IPS-NIHi7 (cell line): ENCODE results near the gene KCNT2.
"Not testable (repeated sequence)": the region's sequence is repeated elsewhere in the genome, so short reads cannot be mapped to it uniquely, and the experiment has no call there.

Experiments used
- DNase-seq: peaks from one replicate; pipeline ENCODE4 v3.0.0; 2012; ENCODE audit warnings: mixed read lengths; ENCODE audit errors: extremely low spot score

The KCNT2 gene

DNA sequence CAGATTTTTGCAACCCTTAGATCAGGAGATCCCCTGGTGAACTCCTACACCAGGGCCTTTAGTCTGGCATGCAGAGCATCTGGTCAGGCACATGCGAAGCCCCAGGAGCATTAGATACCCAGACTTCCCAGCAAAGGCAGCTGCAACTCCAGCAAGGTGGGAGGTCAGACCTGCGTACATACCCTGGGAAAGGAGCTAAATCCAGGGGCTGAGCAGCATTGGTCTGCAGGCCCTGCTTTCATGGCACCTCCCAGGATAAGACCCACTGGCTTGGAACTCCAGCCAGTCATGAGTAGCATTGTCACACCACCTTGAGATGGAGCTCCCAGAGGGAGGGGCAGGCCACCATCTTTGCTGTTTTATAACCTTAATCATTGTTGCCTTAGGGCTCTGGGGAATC lies 92.3 kb downstream of the KCNT2 start:
- DNase-seq, result peak; percentile 11

DNA sequence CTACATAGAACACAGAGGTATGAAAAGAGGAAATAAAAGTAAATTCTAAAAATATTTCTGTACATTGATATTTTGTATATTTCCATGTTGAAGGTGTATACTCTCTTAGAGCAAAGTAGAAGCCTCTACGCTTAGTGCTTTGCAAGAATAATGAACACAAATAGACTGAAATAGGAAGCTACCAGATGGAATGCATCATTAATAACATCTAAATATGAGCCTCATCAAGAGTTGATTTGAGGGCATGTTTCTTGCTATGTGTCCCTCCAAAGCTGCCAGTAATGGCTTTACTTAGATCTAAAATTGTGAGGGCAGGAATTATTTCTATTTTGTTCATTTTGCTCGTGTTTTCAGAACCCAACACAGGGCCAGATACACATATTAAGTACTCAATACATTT lies 94.4 kb downstream of the KCNT2 start:
- DNase-seq, result no peak

DNA sequence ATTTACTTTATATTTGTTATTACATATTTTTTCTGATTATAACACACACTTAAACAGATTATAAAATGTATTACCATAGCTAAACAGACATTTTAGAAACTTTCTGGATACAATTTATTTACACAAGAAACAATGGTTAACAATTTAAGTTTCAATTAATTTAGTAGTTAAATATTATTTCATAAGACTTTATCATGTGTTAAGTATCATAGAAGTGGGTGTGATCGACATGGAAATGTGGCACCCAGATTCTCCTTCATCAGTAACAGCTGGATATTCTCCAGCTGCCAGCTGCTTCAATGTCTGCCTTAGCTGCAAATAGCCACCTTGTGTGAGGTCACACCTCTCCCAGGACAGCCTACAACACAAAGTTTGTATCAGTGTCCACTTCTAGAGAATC lies 97.8 kb downstream of the KCNT2 start:
- no peak for DNase-seq

- DNase-seq, result not testable (repeated sequence)
Measured at GRCh38 chr1:196504224-196504623, 104.0 kb downstream of the KCNT2 start.

DNA sequence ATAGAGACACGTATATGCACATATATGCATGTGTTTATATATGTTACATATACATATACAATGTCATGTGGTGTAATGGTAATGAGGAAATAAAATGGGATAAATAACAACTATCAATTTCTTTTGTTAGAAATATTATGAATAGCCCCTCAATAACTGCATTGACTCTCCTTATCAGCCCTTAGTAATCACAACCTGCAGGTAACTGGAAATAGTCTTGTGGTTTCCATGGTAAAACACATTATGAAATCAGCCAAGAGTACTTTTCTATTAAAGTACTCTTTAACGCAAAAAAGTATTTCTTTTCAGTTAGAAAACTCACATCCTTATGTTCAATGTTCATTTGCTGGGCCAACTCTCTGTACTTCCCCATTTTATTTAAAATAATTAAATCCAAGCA lies 105.8 kb downstream of the KCNT2 start:
- no peak for DNase-seq

DNA sequence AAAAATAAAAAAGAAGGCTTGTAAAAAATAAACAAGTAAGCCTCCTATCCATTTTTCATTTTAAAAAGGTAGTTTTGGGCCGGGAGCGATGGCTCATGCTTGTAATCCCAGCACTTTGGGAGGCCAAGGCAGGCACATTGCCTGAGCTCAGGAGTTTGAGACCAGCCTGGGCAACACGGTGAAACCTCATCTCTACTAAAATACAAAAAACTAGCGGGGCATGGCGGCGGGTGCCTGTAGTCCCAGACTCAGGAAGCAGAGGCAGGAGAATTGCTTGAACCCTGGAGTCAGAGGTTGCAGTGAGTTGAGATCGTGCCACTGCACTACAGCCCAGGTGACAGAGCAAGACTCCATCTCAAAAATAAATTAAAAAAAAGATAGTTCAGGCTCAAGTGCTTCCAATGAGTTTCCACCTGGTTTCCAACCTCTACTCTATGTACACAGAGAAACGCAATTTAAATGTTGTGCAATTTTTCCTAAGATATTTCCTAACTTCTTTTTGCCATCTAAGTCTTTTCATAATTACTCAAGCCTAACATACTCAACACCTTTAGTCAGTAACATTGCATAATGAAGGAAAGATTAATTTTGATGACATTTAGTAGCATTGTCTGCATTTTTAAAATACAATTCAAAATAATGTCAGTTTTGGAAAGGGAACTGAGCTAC lies 106.3 kb downstream of the KCNT2 start:
- DNase-seq, result no peak

- DNase-seq, result no peak
Measured at GRCh38 chr1:196497817-196498216, 110.4 kb downstream of the KCNT2 start.

- no peak for DNase-seq
Measured at GRCh38 chr1:196494766-196495165, 113.5 kb downstream of the KCNT2 start.

- DNase-seq, result no peak
Measured at GRCh38 chr1:196493881-196494280, 114.4 kb downstream of the KCNT2 start.

DNA sequence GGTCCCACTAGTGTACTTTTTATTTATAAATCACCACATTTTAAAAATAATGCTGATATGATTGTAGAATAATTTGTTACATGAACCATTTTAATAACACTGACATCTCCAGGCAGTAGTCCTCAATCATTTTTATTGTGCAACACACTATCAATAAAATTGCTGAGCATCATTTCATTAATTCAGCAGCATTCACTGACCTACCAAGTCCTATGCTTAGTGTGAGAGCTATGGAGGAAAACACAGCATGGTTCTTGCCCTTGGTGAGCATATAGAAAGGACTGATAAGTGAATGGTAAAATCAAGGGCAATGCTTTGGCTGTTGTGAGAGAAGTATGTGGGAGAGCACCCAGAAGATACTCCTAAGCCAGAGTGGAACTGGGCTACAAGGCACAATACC lies 119.7 kb downstream of the KCNT2 start:
- DNase-seq, result no peak

- DNase-seq, result no peak
Measured at GRCh38 chr1:196486346-196486745, 121.9 kb downstream of the KCNT2 start.

DNA sequence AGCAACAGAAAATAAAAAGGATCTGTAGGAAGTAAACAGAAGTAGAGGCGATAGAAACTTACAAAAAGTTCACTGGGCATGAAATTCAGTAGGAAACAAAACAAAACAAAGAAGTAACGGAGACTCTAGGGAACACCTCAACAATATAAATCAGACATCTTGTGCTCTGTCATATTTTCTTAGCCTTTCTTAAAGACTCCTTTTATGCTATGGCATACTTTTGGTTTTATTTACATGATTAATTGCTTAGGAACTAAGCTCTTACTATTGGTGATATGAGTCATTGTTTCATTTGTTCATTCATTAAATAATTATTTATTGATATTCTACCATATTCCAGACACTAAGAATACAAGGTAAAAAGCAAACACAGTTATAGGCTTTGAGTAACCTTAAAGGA lies 126.6 kb downstream of the KCNT2 start:
- DNase-seq, result no peak

- DNase-seq, result no peak
Measured at GRCh38 chr1:196477262-196477661, 131.0 kb downstream of the KCNT2 start.

- DNase-seq, result no peak
Measured at GRCh38 chr1:196467230-196467925, 140.9 kb downstream of the KCNT2 start.

DNA sequence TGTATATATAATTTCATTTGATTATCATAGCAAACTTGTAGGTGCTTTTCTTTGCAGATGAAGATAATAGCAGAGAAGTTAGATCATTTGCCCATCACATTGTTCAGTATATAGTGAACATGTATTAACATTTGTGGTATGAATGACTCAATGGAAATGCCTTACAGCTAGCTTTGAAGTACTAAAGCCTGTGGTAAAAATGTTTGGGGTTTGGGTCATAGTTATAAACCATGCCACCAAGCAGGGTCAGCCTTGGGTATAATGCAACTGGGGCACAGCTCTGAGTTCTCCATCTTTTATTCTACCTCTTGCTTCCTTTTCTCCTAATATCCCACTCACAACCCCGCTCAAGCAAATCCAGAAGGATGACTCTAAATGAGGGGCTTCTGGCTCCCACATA lies 141.6 kb downstream of the KCNT2 start:
- DNase-seq, result no peak

- no peak for DNase-seq
Measured at GRCh38 chr1:196466166-196466565, 142.1 kb downstream of the KCNT2 start.

DNA sequence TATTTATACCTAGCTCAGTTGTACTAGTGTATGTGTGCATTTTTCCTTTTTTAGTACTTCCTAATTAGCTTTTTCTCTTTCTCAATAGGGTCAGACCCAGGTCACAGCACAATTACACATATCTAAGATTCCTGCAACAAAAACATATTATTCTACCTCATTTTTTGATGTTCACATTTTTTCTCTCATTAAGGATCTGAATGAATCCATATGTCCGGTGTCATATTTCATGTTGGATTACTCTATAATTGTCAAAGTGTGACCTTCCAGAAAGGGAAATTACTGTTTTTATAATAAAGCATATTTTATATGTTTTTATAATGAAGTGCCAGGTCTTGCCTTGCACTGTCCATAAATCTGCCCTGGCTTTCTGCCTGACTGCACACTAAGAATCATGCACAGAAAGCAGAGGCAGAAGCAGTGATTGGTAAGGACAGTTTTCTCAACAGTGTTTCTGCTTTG lies 143.7 kb downstream of the KCNT2 start:
- DNase-seq, result no peak

DNA sequence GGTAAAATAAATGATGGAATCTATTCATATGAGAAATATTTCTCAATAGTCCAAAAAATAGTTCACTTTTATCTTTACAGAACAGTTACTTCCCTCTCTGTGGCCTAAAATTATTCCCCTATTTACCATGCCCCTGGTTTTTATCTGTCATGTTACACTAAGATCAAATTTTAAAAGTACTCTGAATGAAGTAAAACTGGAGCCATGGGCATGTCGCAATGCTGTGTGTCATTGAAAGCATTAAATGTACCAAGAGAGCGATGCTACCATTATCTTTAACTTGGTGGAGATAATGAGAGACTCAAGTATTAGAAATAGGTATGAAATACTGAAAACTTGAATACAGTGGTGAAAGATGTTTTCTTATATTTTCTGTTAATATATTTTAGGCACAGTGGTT lies 146.2 kb downstream of the KCNT2 start:
- DNase-seq, result no peak

- no peak for DNase-seq
Measured at GRCh38 chr1:196461521-196461920, 146.7 kb downstream of the KCNT2 start.

- DNase-seq, result no peak
Measured at GRCh38 chr1:196459383-196459782, 148.9 kb downstream of the KCNT2 start.

GRCh38 chr1:196454792-196455191 lies 153.4 kb downstream of the KCNT2 start:
- no peak for DNase-seq

DNA sequence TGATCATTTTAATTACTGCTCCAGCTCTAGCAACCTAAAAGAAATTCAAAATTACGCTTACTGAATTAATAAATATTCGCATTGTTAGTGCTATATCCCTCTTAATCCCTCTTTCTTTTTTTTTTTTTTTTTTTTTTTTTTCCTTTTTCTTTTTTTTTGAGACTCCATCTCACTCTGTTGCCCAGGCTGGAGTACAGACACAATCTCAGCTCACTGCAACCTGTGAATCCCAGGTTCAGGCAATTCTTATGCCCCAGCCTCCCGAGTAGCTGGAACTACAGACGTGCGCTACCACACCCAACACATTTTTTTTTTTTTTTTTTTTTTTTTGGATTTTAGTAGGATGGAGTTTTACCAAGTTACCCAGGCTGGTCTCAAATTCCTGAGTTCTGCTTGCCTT lies 157.1 kb downstream of the KCNT2 start:
- no peak for DNase-seq
